Ishikawa (cell line): ENCODE measurements around the gene TRDN.

Source experiments
- FOXM1 ChIP-seq: IDR thresholded peaks from 2 replicates; pipeline ENCODE4 v1.6.1; 2012; ENCODE audit warnings: low read depth, borderline replicate concordance
- NFIC ChIP-seq: IDR thresholded peaks from 2 replicates; pipeline ENCODE4 v1.6.1; 2012
- RAD21 ChIP-seq: IDR thresholded peaks from 2 replicates; pipeline ENCODE4 v1.6.1; 2012; ENCODE audit warnings: low read depth
- TEAD4 ChIP-seq: IDR thresholded peaks from 2 replicates; pipeline ENCODE4 v1.6.1; 2012
- YY1 ChIP-seq: IDR thresholded peaks from 2 replicates; pipeline ENCODE4 v1.6.1; 2012; ENCODE audit warnings: low read depth
- TF ChIP-seq, protein P1 (sequence below): IDR thresholded peaks from 2 replicates; pipeline ENCODE4 v1.6.1; 2012
- TF ChIP-seq, protein P2 (sequence below): IDR thresholded peaks from 2 replicates; pipeline ENCODE4 v1.6.1; 2012; ENCODE audit warnings: low read depth, mild to moderate bottlenecking

DNA sequence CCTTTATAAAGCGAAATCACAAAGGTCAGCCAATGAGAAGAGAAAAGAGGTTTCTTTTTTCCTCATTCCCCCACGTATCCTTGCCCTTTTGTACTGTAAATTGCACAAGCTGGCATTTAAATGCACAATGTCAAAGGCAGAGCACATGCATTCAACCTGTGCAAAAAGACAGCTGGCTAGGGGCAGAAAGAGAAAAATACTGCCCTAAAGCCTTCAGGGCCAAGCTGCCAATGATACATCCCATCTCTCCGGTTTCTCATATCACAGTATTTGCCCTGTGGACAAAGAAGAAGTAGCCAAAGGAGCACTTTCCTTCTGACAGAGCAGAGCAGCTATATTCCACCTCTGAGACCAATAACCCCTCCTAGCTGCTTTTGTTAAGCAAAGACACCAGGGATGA is 219.2 kb downstream of the TRDN start:
- TF ChIP-seq TEAD4 = no peak
- TF ChIP-seq, protein P1, sequence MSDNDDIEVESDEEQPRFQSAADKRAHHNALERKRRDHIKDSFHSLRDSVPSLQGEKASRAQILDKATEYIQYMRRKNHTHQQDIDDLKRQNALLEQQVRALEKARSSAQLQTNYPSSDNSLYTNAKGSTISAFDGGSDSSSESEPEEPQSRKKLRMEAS = no peak
- TF ChIP-seq FOXM1 = no peak
- TF ChIP-seq, protein P2, sequence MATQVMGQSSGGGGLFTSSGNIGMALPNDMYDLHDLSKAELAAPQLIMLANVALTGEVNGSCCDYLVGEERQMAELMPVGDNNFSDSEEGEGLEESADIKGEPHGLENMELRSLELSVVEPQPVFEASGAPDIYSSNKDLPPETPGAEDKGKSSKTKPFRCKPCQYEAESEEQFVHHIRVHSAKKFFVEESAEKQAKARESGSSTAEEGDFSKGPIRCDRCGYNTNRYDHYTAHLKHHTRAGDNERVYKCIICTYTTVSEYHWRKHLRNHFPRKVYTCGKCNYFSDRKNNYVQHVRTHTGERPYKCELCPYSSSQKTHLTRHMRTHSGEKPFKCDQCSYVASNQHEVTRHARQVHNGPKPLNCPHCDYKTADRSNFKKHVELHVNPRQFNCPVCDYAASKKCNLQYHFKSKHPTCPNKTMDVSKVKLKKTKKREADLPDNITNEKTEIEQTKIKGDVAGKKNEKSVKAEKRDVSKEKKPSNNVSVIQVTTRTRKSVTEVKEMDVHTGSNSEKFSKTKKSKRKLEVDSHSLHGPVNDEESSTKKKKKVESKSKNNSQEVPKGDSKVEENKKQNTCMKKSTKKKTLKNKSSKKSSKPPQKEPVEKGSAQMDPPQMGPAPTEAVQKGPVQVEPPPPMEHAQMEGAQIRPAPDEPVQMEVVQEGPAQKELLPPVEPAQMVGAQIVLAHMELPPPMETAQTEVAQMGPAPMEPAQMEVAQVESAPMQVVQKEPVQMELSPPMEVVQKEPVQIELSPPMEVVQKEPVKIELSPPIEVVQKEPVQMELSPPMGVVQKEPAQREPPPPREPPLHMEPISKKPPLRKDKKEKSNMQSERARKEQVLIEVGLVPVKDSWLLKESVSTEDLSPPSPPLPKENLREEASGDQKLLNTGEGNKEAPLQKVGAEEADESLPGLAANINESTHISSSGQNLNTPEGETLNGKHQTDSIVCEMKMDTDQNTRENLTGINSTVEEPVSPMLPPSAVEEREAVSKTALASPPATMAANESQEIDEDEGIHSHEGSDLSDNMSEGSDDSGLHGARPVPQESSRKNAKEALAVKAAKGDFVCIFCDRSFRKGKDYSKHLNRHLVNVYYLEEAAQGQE = no peak
- no peak for TF ChIP-seq NFIC
- no peak for TF ChIP-seq RAD21
- no peak for TF ChIP-seq YY1
